MM.1S (cell line): ENCODE results near the gene SOAT1.

Source experiments
- CTCF ChIP-seq: fragments of 300-600 bp; sonication (generic); IDR thresholded peaks from 2 replicates; pipeline ENCODE4 v1.5.1; 2016; ENCODE audit warnings: antibody characterized with exemption, low read length, mixed read lengths
- EZH2 ChIP-seq: fragments of 300-600 bp; sonication (generic); optimal IDR thresholded peaks from 2 replicates; pipeline ENCODE3; 2017; ENCODE audit warnings: low read depth, mild to moderate bottlenecking, antibody characterized with exemption, low read length, mixed read lengths
- EZH2phosphoT487 ChIP-seq: fragments of 300-600 bp; sonication (generic); IDR thresholded peaks from 2 replicates; pipeline ENCODE4 v1.6.1; 2018; ENCODE audit warnings: antibody characterized with exemption, low read length

DNA sequence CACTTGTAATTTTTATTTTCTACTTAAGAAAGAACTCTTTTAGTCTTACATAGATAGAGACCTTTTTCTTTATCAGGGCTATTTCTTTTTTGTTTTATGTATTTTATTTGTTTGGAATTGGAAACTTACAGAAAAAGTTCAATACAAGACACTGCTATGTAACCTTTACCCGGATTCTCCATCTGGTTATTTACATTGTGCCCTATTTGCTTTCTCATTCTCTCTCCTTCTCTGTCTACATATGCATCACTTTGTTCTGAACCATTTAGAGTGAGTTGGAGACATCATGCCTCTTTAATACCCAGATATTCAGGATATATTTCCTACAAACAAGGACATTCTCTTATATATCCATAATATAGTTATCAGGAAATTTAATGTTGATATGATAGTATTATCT is 90.4 kb downstream of the SOAT1 start:
- TF ChIP-seq CTCF (no peak), EZH2 (no peak), EZH2phosphoT487 (no peak)
